Pancreas (tissue), 10 donors: ENCODE measurements around the gene DUSP22. TPM values are rescaled to one million over a fixed set of nuclear protein-coding genes. Genes with fewer than 3 reads are reported as not detected.
A peak's percentile ranks its signal among the peaks of the same experiment; 100 is the strongest.

Source experiments
- ATAC-seq, 4 donors: fragments of 200-7000 bp; cut with Tn5 transposase; one replicate each; pipeline versions ENCODE4 v1.8.0 to v1.9.1; 2020; ENCODE audit warnings: mild to moderate bottlenecking in 4 of 4, moderate library complexity in 4 of 4
- DNase-seq, 6 donors: peaks; one replicate each; pipeline ENCODE4 v3.0.0-alpha.2; 2020
- FAIRE-seq: peaks from 2 replicates; lab custom pipeline; 2012; peaks lifted over from hg19 to GRCh38; lab: Jason Lieb, UNC
- H3K27ac ChIP-seq, 4 donors: fragments of 200-600 bp; sonication (generic); 1 replicate in 3 of 4; 2 replicates in 1 of 4; pipeline versions ENCODE4 v1.5.0 to v1.8.0; 2020
- H3K27me3 ChIP-seq, 4 donors: fragments of 200-600 bp; one replicate each; pipeline ENCODE4 v1.8.0; 2021
- H3K36me3 ChIP-seq, 3 donors: fragments of 200-600 bp; sonication (generic) in 1 of 3; one replicate each; pipeline versions ENCODE4 v1.5.0 to v1.8.0; 2020 to 2021
- H3K4me1 ChIP-seq, 3 donors: fragments of 200-600 bp; one replicate each; pipeline ENCODE4 v1.8.0; 2021
- H3K4me3 ChIP-seq, 4 donors: fragments of 200-600 bp; sonication (generic) in 2 of 4; one replicate each; pipeline versions ENCODE4 v1.5.0 to v1.8.0; 2020 to 2021
- H3K9me3 ChIP-seq, 4 donors: fragments of 200-600 bp; one replicate each; pipeline ENCODE4 v1.8.0; 2021
- CTCF ChIP-seq, 4 donors: fragments of 200-600 bp; sonication (generic) in 3 of 4; IDR thresholded peaks; one replicate each; pipeline versions ENCODE4 v1.5.0 to v1.8.0; 2021; ENCODE audit warnings: antibody characterized with exemption in 4 of 4
- WGBS, 2 donors: extraction: QIAGEN DNeasy Blood & Tissue Kit; methylation state at CpG; one replicate each; pipeline ENCODE4 v1.1.7; 2013; 5-methylcytosine and 5-hydroxymethylcytosine counted together
- intact Hi-C, 3 donors: fragments of 100-400 bp; cut with DNase I; formaldehyde crosslinking; loops; one replicate each; pipeline versions ENCODE4 v1.11.1 to v1.14.2; 2022
- polyA plus RNA-seq, 2 donors: library from polyadenylated mRNA; stranded (reverse); fragments of 200-250 nt; gene quantifications; one replicate each; pipeline ENCODE4 v1.2.3, GENCODE V29; 2013
- total RNA-seq, 6 donors: library from RNA; stranded (reverse); fragmentation: NEBNext Ultra II Directional in 4 of 6; extraction: Animal tissue kit (Norgen Biotek cat#: 25700) in 4 of 6; gene quantifications; one replicate each; pipeline versions ENCODE4 v1.2.1 to v1.2.4, GENCODE V29; 2021 to 2023
- donor health status: healthy with polysubstance abuse.
- donor health status: DM: no; HTN: no; CAD: no; lungs with moderate emphysema.
- donor health status: DM: no; HTN: no; CAD: no.
- donor health status: control.
- donor health status: control.
- donor health status: Bipolar disorder and iron deficiency.
- donor health status: DM: yes; HTN: yes; CAD: no.
- donor health status: DM: no; HTN: no; CAD: no.
- donor health status: DM: no; HTN: no; CAD: no.
- donor health status: DM: yes; HTN: yes; CAD: no.

DUSP22 gene
- total and polyA plus RNA-seq, 8 donors = 16.4 to 32.9 (median 24.6) TPM

- ATAC-seq = no peak
- no peak for FAIRE-seq
- peaks cover 0 to 3% (median 0%) of the 10 kb centered on the region in 3 donors for H3K4me1 ChIP-seq
- peak in 1 of 6 donors; percentile 56 for DNase-seq
- no peaks in the 10 kb centered on the region for H3K27me3 ChIP-seq
- H3K36me3 ChIP-seq = no peaks in the 10 kb centered on the region
- H3K27ac ChIP-seq = no peak overlapping the region
- 81 to 82% methylated on average over 13 of the region's 13 CpGs for WGBS, 2 donors
- no peaks in the 10 kb centered on the region for H3K9me3 ChIP-seq
- intact Hi-C loops = no loop called here
- H3K4me3 ChIP-seq = no peak overlapping the region
- no peak for TF ChIP-seq CTCF (IDR thresholded peaks at IDR 0.05)
These were observed 28.3 kb downstream of the DUSP22 start for GRCh38 chr6:320351-321157.

GRCh38 chr6:321158-321438 lies 28.8 kb downstream of the DUSP22 start:
- H3K4me3 ChIP-seq = no peak overlapping the region
- H3K36me3 ChIP-seq = no peaks in the 10 kb centered on the region
- WGBS, 2 donors = 59 to 70% methylated on average over 1 of the region's 1 CpG
- DNase-seq (no peak), FAIRE-seq (no peak), ATAC-seq (no peak)
- no peak for TF ChIP-seq CTCF (IDR thresholded peaks at IDR 0.05)
- no peaks in the 10 kb centered on the region for H3K27me3 ChIP-seq
- no peaks in the 10 kb centered on the region for H3K9me3 ChIP-seq
- H3K27ac ChIP-seq = no peak overlapping the region
- H3K4me1 ChIP-seq = peaks cover 0 to 3% (median 0%) of the 10 kb centered on the region in 3 donors
- intact Hi-C loops = no loop called here

GRCh38 chr6:321536-322258 lies 29.4 kb downstream of the DUSP22 start:
- Histone ChIP-seq H3K36me3 (no peaks in the 10 kb centered on the region), H3K27ac (no peak overlapping the region), H3K4me1 (peaks cover 0 to 3% (median 0%) of the 10 kb centered on the region in 3 donors), H3K9me3 (no peaks in the 10 kb centered on the region), H3K27me3 (no peaks in the 10 kb centered on the region), H3K4me3 (no peak overlapping the region)
- DNase-seq (no peak), ATAC-seq (no peak), FAIRE-seq (no peak)
- 52 to 54% methylated on average over 3 of the region's 3 CpGs for WGBS, 2 donors
- TF ChIP-seq CTCF (IDR thresholded peaks at IDR 0.05) = no peak
- intact Hi-C loops = no loop called here

- no peak overlapping the region for H3K27ac ChIP-seq
- FAIRE-seq = no peak
- WGBS, 2 donors = 61 to 67% methylated on average over 14 of the region's 14 CpGs
- no peak for ATAC-seq
- no peak overlapping the region for H3K4me3 ChIP-seq
- TF ChIP-seq CTCF (IDR thresholded peaks at IDR 0.05) = no peak
- intact Hi-C loops = no loop called here
- no peaks in the 10 kb centered on the region for H3K9me3 ChIP-seq
- no peaks in the 10 kb centered on the region for H3K27me3 ChIP-seq
- DNase-seq = no peak
- no peaks in the 10 kb centered on the region for H3K36me3 ChIP-seq
- H3K4me1 ChIP-seq = peaks cover 0 to 3% (median 0%) of the 10 kb centered on the region in 3 donors
These were observed 30.1 kb downstream of the DUSP22 start for GRCh38 chr6:322259-322930.
